Activated CD4-positive, alpha-beta memory T cell treated with anti-CD3 and anti-CD28 coated beads for 36 hours (primary cell): Measurements from ENCODE around the gene DHCR24. TPM values are rescaled to one million over a fixed set of nuclear protein-coding genes. Genes with fewer than 3 reads are reported as not detected.

Experiments used
- CTCF ChIA-PET: fragments of 350-600 bp; sonication (Branson Sonifier 250); formaldehyde crosslinking; loops from one replicate; lab custom pipeline; 2021; ENCODE audit warnings: antibody characterized with exemption, inconsistent platforms; lab: Charles Lee
- POLR2A ChIA-PET: fragments of 350-600 bp; sonication (Branson Sonifier 250); formaldehyde crosslinking; loops from one replicate; lab custom pipeline; 2021; ENCODE audit warnings: antibody characterized with exemption; lab: Charles Lee
- DNase-seq: peaks from one replicate; pipeline ENCODE4 v3.0.0-alpha.2; 2020
- H3K27ac Mint-ChIP-seq: one replicate; pipeline ENCODE4 v1.8.0; 2021; ENCODE audit warnings: mixed read lengths
- H3K27me3 Mint-ChIP-seq: one replicate; pipeline ENCODE4 v1.8.0; 2021; ENCODE audit warnings: mixed read lengths
- H3K36me3 Mint-ChIP-seq: one replicate; pipeline ENCODE4 v1.8.0; 2021; ENCODE audit warnings: mixed read lengths
- H3K4me1 Mint-ChIP-seq: one replicate; pipeline ENCODE4 v1.8.0; 2021; ENCODE audit warnings: low read depth, mixed read lengths
- H3K4me3 Mint-ChIP-seq: one replicate; pipeline ENCODE4 v1.8.0; 2021; ENCODE audit warnings: mild to moderate bottlenecking, mixed read lengths
- H3K9me3 Mint-ChIP-seq: one replicate; pipeline ENCODE4 v1.8.0; 2021; ENCODE audit warnings: mixed read lengths
- intact Hi-C: fragments of 100-400 bp; cut with micrococcal nuclease; formaldehyde crosslinking; loops from one replicate; pipeline ENCODE4 v1.15.1; 2023
- total RNA-seq, 2 experiments: library from RNA; stranded (reverse); gene quantifications; one replicate each; pipeline ENCODE4 v1.2.3, GENCODE V29; 2021

DHCR24 gene
- total RNA-seq, 2 experiments from 2014 or later, result 72.6 to 75.1 TPM

DNA sequence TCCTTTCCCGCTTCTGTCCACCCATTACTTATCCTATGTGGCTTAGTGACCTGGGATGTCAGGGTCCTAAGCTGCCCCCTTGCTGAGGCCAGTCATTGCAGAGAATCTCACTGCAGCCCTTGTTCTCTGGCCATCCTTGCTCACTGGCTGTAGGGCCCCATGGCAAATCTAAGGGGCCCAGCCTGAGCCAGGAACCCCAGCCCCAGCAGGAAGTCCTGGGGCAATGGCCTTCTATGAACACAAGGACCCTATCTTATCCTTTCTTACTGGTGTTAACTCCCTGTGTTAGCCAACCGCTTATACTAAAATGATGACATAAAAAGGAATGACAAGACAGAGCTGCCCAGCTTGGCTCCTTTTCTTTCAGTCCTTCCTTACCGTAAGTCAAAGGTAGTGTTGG is 29.9 kb downstream of the DHCR24 start:
- DNase-seq, result no peak
- no peaks in the 10 kb centered on the region for H3K9me3 Mint-ChIP-seq
- CTCF ChIA-PET, result no interaction called here
- H3K27ac Mint-ChIP-seq, result no peak overlapping the region
- H3K4me1 Mint-ChIP-seq, result no peaks in the 10 kb centered on the region
- intact Hi-C loops, result no loop called here
- POLR2A ChIA-PET, result no interaction called here
- H3K4me3 Mint-ChIP-seq, result no peak overlapping the region
- no peaks in the 10 kb centered on the region for H3K27me3 Mint-ChIP-seq
- peaks cover 39% of the 10 kb centered on the region for H3K36me3 Mint-ChIP-seq

DNA sequence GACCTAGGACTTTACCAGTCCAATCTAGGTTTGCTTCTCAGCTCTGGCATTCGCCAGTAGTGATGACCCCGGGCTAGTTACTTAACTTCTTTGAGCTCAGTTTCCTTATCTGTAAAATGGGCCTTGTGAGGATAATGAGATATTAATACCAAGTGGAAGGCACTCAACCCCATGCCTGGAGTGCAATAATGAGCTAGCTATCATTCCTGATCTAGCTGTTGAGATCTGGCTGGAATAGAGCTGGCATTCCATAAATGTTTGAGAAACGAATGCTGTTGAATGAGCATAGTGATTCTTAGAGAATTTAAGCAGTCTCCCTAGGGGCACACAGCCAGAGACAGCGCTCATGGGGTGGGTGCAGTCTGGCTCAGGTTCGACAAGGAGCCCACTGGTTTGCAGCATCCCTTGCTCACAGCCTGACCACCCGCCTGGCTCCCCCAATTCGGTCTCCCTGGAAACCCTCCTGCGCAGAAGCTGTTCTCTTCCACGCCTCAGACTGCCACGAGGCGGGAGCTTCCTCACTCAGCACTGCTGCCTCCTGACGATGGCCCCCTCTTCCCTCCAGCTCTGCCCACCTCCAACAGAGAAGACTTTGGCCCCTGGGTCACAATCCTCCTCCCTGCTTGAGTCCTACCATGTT is 32.5 kb downstream of the DHCR24 start:
- POLR2A ChIA-PET, result no interaction called here
- Mint-ChIP-seq H3K27me3 (no peaks in the 10 kb centered on the region), H3K4me1 (no peaks in the 10 kb centered on the region), H3K27ac (no peak overlapping the region), H3K9me3 (no peaks in the 10 kb centered on the region), H3K36me3 (peaks cover 37% of the 10 kb centered on the region), H3K4me3 (no peak overlapping the region)
- DNase-seq, result no peak
- CTCF ChIA-PET, result interaction anchor here (1.0 kb wide), 1 partner anchor 15 kb away, joined by 4 read pairs; no protein-coding TSS in a partner anchor
- intact Hi-C loops, result no loop called here

GRCh38 chr1:54853793-54854370 is 33.1 kb downstream of the DHCR24 start:
- no peak overlapping the region for H3K4me3 Mint-ChIP-seq
- ChIA-PET CTCF (interaction anchor here (1.0 kb wide), 1 partner anchor 15 kb away, joined by 4 read pairs; no protein-coding TSS in a partner anchor), POLR2A (no interaction called here)
- no peak for DNase-seq
- no peaks in the 10 kb centered on the region for H3K4me1 Mint-ChIP-seq
- H3K27me3 Mint-ChIP-seq, result no peaks in the 10 kb centered on the region
- H3K9me3 Mint-ChIP-seq, result no peaks in the 10 kb centered on the region
- H3K36me3 Mint-ChIP-seq, result peaks cover 41% of the 10 kb centered on the region
- no peak overlapping the region for H3K27ac Mint-ChIP-seq
- intact Hi-C loops, result no loop called here

DNA sequence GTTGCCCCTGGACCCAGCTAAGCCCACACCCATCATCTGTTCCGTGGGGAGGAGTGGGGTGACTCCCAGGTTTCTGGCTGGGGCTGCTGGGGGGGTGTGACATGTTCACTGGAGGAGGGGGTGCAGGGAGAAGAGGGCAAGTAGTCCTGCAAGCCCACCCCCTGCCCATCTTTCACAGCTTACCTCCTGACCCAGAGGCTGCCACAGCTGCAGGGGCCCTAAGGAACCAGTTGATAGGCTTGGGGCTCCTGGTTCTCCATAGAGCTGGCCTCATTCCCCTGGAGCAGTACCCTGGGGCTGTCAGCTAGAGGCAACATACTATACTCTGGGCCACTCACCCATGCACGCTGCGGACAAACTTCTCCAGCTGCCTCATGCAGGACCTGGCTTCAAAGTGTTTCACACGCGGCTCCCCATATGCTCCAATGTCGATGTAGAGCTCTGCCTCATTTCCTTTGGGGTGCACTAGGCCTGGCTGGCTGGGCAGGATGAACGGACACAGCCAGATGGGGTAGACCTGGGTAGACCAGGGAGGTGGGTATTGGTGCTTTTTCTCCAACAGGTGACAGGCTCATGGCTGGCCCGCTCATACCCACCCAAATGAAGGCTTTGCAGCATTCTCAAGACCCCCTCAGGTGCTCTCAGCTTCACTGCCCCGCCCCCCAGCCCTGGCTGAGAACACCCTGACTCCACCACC is 33.8 kb downstream of the DHCR24 start:
- H3K9me3 Mint-ChIP-seq, result no peaks in the 10 kb centered on the region
- ChIA-PET CTCF (no interaction called here), POLR2A (no interaction called here)
- H3K27me3 Mint-ChIP-seq, result no peaks in the 10 kb centered on the region
- H3K27ac Mint-ChIP-seq, result no peak overlapping the region
- peaks cover 44% of the 10 kb centered on the region for H3K36me3 Mint-ChIP-seq
- DNase-seq, result no peak
- H3K4me1 Mint-ChIP-seq, result no peaks in the 10 kb centered on the region
- intact Hi-C loops, result no loop called here
- no peak overlapping the region for H3K4me3 Mint-ChIP-seq

DNA sequence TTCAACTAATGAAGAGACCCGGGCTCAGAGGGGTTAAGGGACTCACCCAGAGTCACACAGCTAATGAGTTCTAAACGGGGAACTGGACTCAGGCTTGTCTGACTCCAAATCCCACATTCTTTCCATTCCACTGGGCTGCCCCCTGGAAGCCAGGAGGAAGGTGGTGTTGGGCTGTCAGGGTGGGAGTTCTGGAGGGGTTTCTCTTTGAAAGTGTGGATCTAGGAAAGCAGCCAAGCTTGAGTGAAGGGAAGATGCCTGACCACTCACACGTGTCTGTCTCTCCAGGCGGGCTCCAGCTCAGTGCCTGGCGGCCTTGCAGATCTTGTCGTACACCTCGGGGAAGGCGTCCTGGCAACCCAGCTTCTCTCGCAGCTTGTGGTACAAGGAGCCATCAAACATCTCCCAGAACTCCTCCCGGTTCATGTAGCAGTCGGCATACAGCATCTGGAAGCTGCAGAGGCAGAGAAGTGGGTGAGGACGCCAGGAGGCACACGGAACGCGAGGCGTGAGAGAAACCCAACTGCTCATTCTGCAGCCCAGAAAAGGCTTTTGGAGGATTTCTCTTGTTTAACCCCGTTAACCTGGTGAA is 35.0 kb downstream of the DHCR24 start:
- POLR2A ChIA-PET, result no interaction called here

DNA sequence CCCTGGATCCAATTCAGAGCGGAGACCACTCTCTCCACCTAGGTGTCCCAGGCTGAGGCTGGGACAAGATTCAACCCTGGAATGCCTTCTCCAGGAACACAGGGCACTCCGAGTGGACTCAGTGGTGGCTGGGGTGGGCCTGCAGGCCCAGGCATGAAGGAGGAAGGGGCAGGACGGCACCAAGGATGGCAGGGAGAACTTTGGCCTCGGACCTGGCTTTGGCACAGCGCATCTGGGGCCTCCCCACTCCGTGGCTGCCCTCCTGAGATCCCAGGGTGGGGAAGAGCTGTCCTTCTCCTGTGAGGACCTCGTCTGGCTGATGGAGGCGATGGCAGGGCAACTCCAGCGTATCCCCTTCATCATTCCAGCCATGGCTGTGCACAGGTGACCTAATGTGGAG is 35.6 kb downstream of the DHCR24 start:
- intact Hi-C loops, result no loop called here
- H3K36me3 Mint-ChIP-seq, result peaks cover 45% of the 10 kb centered on the region
- no peaks in the 10 kb centered on the region for H3K9me3 Mint-ChIP-seq
- ChIA-PET POLR2A (no interaction called here), CTCF (no interaction called here)
- H3K27me3 Mint-ChIP-seq, result no peaks in the 10 kb centered on the region
- no peak overlapping the region for H3K27ac Mint-ChIP-seq
- no peak overlapping the region for H3K4me3 Mint-ChIP-seq
- no peaks in the 10 kb centered on the region for H3K4me1 Mint-ChIP-seq
- DNase-seq, result no peak

More for the DNA sequence above, 35.0 kb downstream of the DHCR24 start:
- H3K4me1 Mint-ChIP-seq, result no peaks in the 10 kb centered on the region
- DNase-seq, result no peak
- CTCF ChIA-PET, result no interaction called here
- H3K27me3 Mint-ChIP-seq, result no peaks in the 10 kb centered on the region
- no peaks in the 10 kb centered on the region for H3K9me3 Mint-ChIP-seq
- H3K36me3 Mint-ChIP-seq, result peaks cover 45% of the 10 kb centered on the region
- no peak overlapping the region for H3K27ac Mint-ChIP-seq
- intact Hi-C loops, result no loop called here
- no peak overlapping the region for H3K4me3 Mint-ChIP-seq

DNA sequence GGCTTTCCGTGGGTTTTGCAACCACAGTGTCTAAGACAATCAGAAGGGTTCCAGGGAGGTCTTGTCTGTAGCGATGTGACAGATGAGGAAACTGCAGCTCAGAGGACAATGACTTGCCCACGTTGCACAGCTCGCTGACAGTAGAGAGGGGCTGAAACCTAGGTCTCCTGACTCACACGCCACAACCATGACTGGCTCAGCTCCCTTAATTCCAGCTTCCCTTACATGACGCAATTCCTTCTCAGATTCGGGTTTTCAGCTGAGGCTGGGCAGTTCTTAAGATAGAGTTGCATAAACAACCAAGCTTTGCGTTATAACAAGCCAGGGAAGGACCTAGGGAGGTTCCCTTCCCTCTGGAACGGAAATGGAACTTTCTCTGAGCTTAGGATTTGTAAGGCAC is 36.3 kb downstream of the DHCR24 start:
- no peak overlapping the region for H3K27ac Mint-ChIP-seq
- H3K4me1 Mint-ChIP-seq, result no peaks in the 10 kb centered on the region
- H3K27me3 Mint-ChIP-seq, result no peaks in the 10 kb centered on the region
- H3K36me3 Mint-ChIP-seq, result peaks cover 45% of the 10 kb centered on the region
- no peak for DNase-seq
- no peak overlapping the region for H3K4me3 Mint-ChIP-seq
- H3K9me3 Mint-ChIP-seq, result no peaks in the 10 kb centered on the region
- intact Hi-C loops, result no loop called here
- ChIA-PET POLR2A (no interaction called here), CTCF (no interaction called here)

DNA sequence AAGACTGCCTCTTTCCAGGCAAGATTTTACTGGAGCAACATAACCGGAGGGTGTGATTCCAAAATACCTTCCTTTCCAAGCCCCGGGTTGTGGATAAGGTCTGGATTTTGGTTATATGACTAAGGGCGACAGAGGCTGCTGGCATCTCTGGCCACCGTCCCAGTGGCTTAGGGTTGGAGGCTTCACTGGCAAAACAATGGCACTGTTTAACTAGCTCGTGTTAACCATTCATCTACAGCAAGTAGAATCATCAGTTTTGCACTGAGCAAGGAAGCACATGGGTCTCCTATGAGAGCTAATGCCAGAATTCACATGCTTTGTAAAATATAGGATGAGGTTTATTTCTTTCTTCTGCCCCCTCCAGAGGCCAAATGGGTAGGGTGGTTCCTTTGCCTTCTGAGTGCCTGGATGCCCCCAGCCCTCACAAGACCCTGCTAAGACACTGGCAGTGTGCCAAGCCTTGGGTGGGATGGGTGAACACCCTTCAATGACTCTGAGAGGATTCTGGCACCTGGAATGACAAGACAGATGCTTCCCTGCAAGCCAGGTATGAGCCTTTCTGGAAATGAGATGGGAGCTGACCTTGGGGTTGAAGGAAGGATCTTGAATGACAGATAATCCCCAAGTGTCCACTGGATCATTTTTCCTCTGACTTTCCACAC is 36.8 kb downstream of the DHCR24 start:
- Mint-ChIP-seq H3K4me3 (no peak overlapping the region), H3K4me1 (no peaks in the 10 kb centered on the region), H3K36me3 (peaks cover 45% of the 10 kb centered on the region), H3K27me3 (no peaks in the 10 kb centered on the region), H3K27ac (no peak overlapping the region), H3K9me3 (no peaks in the 10 kb centered on the region)
- ChIA-PET POLR2A (no interaction called here), CTCF (no interaction called here)
- DNase-seq, result no peak
- intact Hi-C loops, result no loop called here

DNA sequence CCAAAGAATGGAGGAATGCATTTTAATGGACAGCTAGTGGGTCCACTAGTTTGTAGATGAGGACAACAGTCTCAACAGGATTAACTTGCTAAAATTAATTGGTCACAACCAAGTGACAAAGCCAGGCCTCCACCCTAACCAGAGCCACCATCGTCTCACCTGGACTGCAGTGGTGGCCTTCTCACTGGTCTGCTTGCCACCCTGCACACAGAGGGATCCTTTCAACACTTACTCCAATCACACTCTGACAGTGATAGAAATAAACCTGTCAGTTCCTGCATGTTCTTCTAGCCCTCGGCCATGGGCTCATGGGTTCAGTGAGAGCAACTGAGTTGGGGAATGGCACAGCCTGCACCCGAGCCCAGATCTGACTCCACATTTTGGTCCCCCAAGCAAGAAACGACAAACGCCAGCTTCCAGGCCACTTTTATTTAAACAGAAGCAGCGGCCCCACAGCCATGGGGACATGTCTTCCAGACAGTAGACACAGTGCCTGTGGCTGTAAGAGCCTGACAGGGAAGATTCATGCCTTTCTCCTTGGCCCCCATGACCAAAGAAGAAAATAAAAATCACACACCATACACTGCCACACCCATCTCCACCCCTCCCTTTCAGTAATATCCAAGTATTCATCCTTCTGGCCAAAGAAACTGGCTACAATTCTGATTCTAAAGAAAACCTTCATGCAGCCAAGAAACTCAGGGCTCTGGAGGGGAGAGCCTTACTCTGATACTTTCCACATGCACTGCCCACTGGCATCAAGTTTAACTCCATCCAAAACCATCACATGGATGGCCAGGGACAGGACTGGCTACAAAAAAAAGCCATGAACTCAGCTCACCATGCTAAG is 37.6 kb downstream of the DHCR24 start:
- DNase-seq, result no peak
- Mint-ChIP-seq H3K36me3 (peaks cover 45% of the 10 kb centered on the region), H3K9me3 (no peaks in the 10 kb centered on the region), H3K4me3 (no peak overlapping the region), H3K4me1 (no peaks in the 10 kb centered on the region), H3K27me3 (no peaks in the 10 kb centered on the region), H3K27ac (no peak overlapping the region)
- intact Hi-C loops, result no loop called here
- ChIA-PET CTCF (no interaction called here), POLR2A (no interaction called here)

DNA sequence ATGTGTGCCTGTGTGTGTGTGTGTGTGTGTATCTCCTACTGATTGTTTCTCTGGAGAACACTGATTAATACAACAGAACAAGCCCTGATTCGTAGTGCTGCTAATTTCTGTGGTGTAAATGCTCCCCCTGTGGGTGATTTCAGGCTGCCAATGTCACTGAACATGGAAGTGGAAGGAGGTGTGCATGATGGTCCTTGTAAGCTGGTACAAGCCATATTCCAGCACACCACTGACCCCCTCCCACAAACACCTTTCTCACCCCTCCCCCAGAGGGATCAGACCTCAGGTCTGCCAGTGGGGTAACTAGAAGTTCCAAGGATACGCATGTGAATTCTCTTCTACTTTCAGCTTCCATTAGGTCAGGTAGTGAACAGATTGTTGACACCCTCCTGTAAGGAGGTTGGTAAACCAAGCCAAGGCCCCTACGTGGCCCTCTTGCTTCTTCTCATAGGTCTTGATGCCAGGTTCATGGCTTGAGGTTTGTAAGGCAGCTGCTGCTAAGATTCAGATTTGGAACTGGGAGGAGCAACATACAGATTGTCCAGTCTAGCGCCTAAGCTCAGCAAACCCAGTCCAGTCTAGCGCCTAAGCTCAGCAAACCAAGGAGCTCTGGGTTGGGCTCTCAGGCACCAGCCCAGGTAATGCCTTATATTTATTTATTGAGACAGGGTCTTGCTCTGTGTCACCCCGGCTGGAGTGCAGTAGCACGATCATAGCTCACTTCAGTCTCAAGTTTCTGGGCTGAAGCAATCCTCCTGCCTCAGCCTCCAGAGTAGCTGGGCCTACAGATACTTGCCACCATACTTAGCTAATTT is 38.7 kb downstream of the DHCR24 start:
- DNase-seq, result no peak
- Mint-ChIP-seq H3K4me1 (no peaks in the 10 kb centered on the region), H3K27me3 (no peaks in the 10 kb centered on the region), H3K4me3 (no peak overlapping the region), H3K9me3 (no peaks in the 10 kb centered on the region), H3K36me3 (peaks cover 36% of the 10 kb centered on the region), H3K27ac (no peak overlapping the region)
- POLR2A ChIA-PET, result no interaction called here
- CTCF ChIA-PET, result interaction anchor here (0.8 to 0.9 kb wide), 2 partner anchors 26 to 177 kb away, joined by 3 read pairs; no protein-coding TSS in a partner anchor
- intact Hi-C loops, result no loop called here
